Small intestine (tissue), 7 donors: ENCODE measurements around the gene PSMD9. TPM values are rescaled to one million over a fixed set of nuclear protein-coding genes. Genes with fewer than 3 reads are reported as not detected.

Experiments
- DNase-seq, 2 donors: peaks; one replicate each; pipeline versions ENCODE4 v3.0.0 to v3.0.0-alpha.2; 2013
- FAIRE-seq: peaks from 2 replicates; lab custom pipeline; 2012; peaks lifted over from hg19 to GRCh38; lab: Jason Lieb, UNC
- H3K27ac ChIP-seq, 3 donors: one replicate each; pipeline ENCODE4 v1.5.1; 2013; ENCODE audit warnings: low read length in 2 of 3, mild to moderate bottlenecking in 2 of 3, control low read depth in 1 of 3, inconsistent platforms in 1 of 3, low read depth in 1 of 3, moderate library complexity in 1 of 3
- H3K27me3 ChIP-seq, 3 donors: one replicate each; pipeline ENCODE4 v1.6.1; 2013; ENCODE audit warnings: low read length in 3 of 3, inconsistent platforms in 1 of 3; ENCODE audit not compliant: control insufficient read depth in 3 of 3, insufficient read depth in 3 of 3
- H3K36me3 ChIP-seq, 3 donors: one replicate each; pipeline ENCODE4 v1.6.1; 2013; ENCODE audit warnings: low read length in 3 of 3, inconsistent platforms in 1 of 3, low read depth in 1 of 3, mild to moderate bottlenecking in 1 of 3, moderate library complexity in 1 of 3; ENCODE audit not compliant: control insufficient read depth in 3 of 3, insufficient read depth in 2 of 3
- H3K4me1 ChIP-seq, 3 donors: one replicate each; pipeline ENCODE4 v1.6.1; 2013; ENCODE audit warnings: low read length in 2 of 3, inconsistent platforms in 1 of 3, low read depth in 1 of 3, mild to moderate bottlenecking in 1 of 3, moderate library complexity in 1 of 3; ENCODE audit not compliant: control insufficient read depth in 3 of 3, insufficient read depth in 2 of 3
- H3K4me3 ChIP-seq, 3 donors: one replicate each; pipeline ENCODE4 v1.5.1; 2013; ENCODE audit warnings: low read length in 3 of 3, control low read depth in 1 of 3, inconsistent platforms in 1 of 3, low read depth in 1 of 3, mild to moderate bottlenecking in 1 of 3, moderate library complexity in 1 of 3
- H3K9me3 ChIP-seq, 2 donors: one replicate each; pipeline ENCODE4 v1.6.1; 2013; ENCODE audit warnings: low read depth in 1 of 2, low read length in 1 of 2; ENCODE audit not compliant: control insufficient read depth in 2 of 2, insufficient read depth in 1 of 2
- WGBS, 3 donors: extraction: QIAGEN DNeasy Blood & Tissue Kit; methylation state at CpG; one replicate each; pipeline ENCODE4 v1.1.7; 2013; 5-methylcytosine and 5-hydroxymethylcytosine counted together
- polyA plus RNA-seq, 4 donors: library from polyadenylated mRNA; stranded (reverse) in 3 of 4; unstranded in 1 of 4; fragments of 200-250 nt in 3 of 4; fragments of 120-200 nt in 1 of 4; gene quantifications; one replicate each; pipeline versions ENCODE4 v1.2.1 to v1.2.3, GENCODE V29; 2013
- donor health status: healthy with polysubstance abuse.
- donor health status: control.
- donor health status: control.
- donor health status: Bipolar disorder and iron deficiency.
- donor health status: healthy.

Gene PSMD9
- polyA plus RNA-seq, 4 donors: 54.9 to 123 (median 89.0) TPM

GRCh38 chr12:121932914-121933521 is 44.4 kb downstream of the PSMD9 start:
- FAIRE-seq (no peak), DNase-seq (no peak)
- Histone ChIP-seq H3K4me3 (no peak overlapping the region), H3K36me3 (no peaks in the 10 kb centered on the region), H3K27me3 (no peaks in the 10 kb centered on the region), H3K4me1 (no peaks in the 10 kb centered on the region), H3K9me3 (no peaks in the 10 kb centered on the region), H3K27ac (no peak overlapping the region)
- WGBS, 3 donors: 87 to 92% (median 88%) methylated on average over 4 of the region's 4 CpGs

GRCh38 chr12:121933522-121934308 is 45.1 kb downstream of the PSMD9 start:
- Histone ChIP-seq H3K9me3 (no peaks in the 10 kb centered on the region), H3K27me3 (no peaks in the 10 kb centered on the region), H3K4me1 (no peaks in the 10 kb centered on the region), H3K27ac (no peak overlapping the region), H3K36me3 (no peaks in the 10 kb centered on the region), H3K4me3 (no peak overlapping the region)
- DNase-seq (no peak), FAIRE-seq (no peak)
- 87 to 91% (median 89%) methylated on average over 17 of the region's 17 CpGs for WGBS, 3 donors

GRCh38 chr12:121934309-121934664 is 45.7 kb downstream of the PSMD9 start:
- no peaks in the 10 kb centered on the region for H3K9me3 ChIP-seq
- H3K27ac ChIP-seq: no peak overlapping the region
- FAIRE-seq (no peak), DNase-seq (no peak)
- H3K27me3 ChIP-seq: no peaks in the 10 kb centered on the region
- peaks cover 0 to 3% (median 0%) of the 10 kb centered on the region in 3 donors for H3K4me1 ChIP-seq
- no peaks in the 10 kb centered on the region for H3K36me3 ChIP-seq
- H3K4me3 ChIP-seq: no peak overlapping the region
- 95 to 98% (median 98%) methylated on average over 2 of the region's 2 CpGs for WGBS, 3 donors

GRCh38 chr12:121937654-121938053 is 49.1 kb downstream of the PSMD9 start:
- H3K9me3 ChIP-seq: no peaks in the 10 kb centered on the region
- 92 to 95% (median 94%) methylated on average over 7 of the region's 7 CpGs for WGBS, 3 donors
- DNase-seq (no peak), FAIRE-seq (no peak)
- H3K27ac ChIP-seq: no peak overlapping the region
- no peak overlapping the region for H3K4me3 ChIP-seq
- no peaks in the 10 kb centered on the region for H3K36me3 ChIP-seq
- H3K4me1 ChIP-seq: peaks cover 0 to 4% (median 0%) of the 10 kb centered on the region in 3 donors
- no peaks in the 10 kb centered on the region for H3K27me3 ChIP-seq

GRCh38 chr12:121939186-121939585 is 50.6 kb downstream of the PSMD9 start:
- peaks cover 0 to 4% (median 0%) of the 10 kb centered on the region in 3 donors for H3K4me1 ChIP-seq
- no peaks in the 10 kb centered on the region for H3K9me3 ChIP-seq
- FAIRE-seq (no peak), DNase-seq (peak; percentile 59 to 67)
- 18 to 36% (median 25%) methylated on average over 7 of the region's 7 CpGs for WGBS, 3 donors
- H3K4me3 ChIP-seq: no peak overlapping the region
- H3K36me3 ChIP-seq: no peaks in the 10 kb centered on the region
- H3K27ac ChIP-seq: no peak overlapping the region
- no peaks in the 10 kb centered on the region for H3K27me3 ChIP-seq

GRCh38 chr12:121939992-121940766 is 51.6 kb downstream of the PSMD9 start:
- H3K36me3 ChIP-seq: no peaks in the 10 kb centered on the region
- FAIRE-seq: no peak
- H3K9me3 ChIP-seq: no peaks in the 10 kb centered on the region
- H3K27ac ChIP-seq: no peak overlapping the region
- WGBS, 3 donors: 79 to 93% (median 86%) methylated on average over 4 of the region's 4 CpGs
- H3K27me3 ChIP-seq: no peaks in the 10 kb centered on the region
- DNase-seq: no peak
- no peak overlapping the region for H3K4me3 ChIP-seq
- H3K4me1 ChIP-seq: peaks cover 0 to 4% (median 0%) of the 10 kb centered on the region in 3 donors

GRCh38 chr12:121942145-121942718 is 53.6 kb downstream of the PSMD9 start:
- Histone ChIP-seq H3K27me3 (no peaks in the 10 kb centered on the region), H3K9me3 (peaks cover 0 to 5% of the 10 kb centered on the region in 2 donors), H3K27ac (no peak overlapping the region), H3K4me1 (peaks cover 0 to 4% (median 0%) of the 10 kb centered on the region in 3 donors), H3K4me3 (no peak overlapping the region), H3K36me3 (no peaks in the 10 kb centered on the region)
- FAIRE-seq: no peak
- 94 to 97% (median 95%) methylated on average over 15 of the region's 15 CpGs for WGBS, 3 donors
- no peak for DNase-seq

GRCh38 chr12:121943926-121944325 is 55.3 kb downstream of the PSMD9 start:
- H3K27ac ChIP-seq: no peak overlapping the region
- H3K36me3 ChIP-seq: no peaks in the 10 kb centered on the region
- H3K9me3 ChIP-seq: peaks cover 0 to 5% of the 10 kb centered on the region in 2 donors
- FAIRE-seq: no peak
- H3K4me1 ChIP-seq: peaks cover 0 to 4% (median 0%) of the 10 kb centered on the region in 3 donors
- H3K27me3 ChIP-seq: no peaks in the 10 kb centered on the region
- H3K4me3 ChIP-seq: no peak overlapping the region
- DNase-seq: no peak
